Measurements from ENCODE around the gene FBXW9.
"Not testable (repeated sequence)": the region's sequence is repeated elsewhere in the genome, so short reads cannot be mapped to it uniquely, and the experiment has no call there.

FBXW9 gene

DNA sequence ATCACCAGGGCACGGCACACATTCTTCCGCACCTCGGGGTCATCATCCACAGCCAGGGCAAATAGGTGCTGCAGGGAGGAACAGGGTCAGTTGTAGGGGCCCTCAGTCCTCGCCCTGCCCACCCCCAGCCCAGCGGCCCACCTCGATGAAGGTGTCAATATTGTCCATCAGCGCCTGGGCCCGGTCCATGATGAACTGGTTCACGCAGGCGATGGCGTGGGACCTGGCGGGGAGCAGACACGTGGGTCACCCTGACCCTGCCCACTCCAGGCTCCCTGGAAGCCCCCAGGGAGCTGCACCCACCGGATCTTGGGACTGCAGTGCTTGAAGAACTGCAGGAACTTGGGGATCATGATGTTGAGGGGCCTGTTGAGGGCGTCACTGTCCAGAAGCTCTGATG lies 18.7 kb upstream of the FBXW9 start:
- DNase-seq (ENCODE audit: low spot score) = no peak

DNA sequence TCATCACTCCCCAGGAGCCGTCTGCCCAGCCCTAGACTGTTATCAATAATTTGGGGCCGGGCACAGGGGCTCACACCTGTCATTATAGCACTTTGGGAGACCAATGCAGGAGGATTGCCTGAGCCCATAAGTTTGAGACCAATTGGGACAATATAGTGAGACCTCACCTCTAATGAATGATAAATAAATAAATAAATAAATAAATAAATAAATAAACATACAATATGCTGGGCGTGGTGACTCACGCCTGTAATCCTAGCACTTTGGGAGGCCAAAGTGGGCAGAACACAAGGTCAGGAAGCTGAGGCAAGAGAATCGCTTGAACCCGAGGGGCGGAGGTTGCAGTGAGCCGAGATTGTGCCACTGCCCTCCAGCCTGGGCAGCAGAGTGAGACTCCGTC lies 16.9 kb upstream of the FBXW9 start:
- DNase-seq (ENCODE audit: low spot score) = not testable (repeated sequence)

DNA sequence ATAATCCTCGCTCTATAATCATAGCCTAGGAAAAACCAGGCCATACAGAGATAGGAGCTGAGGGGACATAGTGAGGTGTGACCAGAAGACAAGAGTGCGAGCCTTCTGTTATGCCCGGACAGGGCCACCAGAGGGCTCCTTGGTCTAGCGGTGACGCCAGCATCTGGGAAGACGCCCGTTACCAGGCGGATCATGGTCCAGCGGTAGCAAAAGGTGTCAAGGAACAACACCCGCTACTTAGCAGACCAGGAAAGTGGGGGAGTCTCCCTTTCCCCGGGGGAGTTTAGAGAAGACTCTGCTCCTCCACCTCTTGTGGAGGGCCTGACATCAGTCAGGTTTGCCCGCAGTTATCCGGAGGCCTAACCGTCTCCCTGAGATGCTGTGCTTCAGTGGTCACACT lies 15.6 kb upstream of the FBXW9 start:
- not testable (repeated sequence) for DNase-seq (ENCODE audit: low spot score)

DNA sequence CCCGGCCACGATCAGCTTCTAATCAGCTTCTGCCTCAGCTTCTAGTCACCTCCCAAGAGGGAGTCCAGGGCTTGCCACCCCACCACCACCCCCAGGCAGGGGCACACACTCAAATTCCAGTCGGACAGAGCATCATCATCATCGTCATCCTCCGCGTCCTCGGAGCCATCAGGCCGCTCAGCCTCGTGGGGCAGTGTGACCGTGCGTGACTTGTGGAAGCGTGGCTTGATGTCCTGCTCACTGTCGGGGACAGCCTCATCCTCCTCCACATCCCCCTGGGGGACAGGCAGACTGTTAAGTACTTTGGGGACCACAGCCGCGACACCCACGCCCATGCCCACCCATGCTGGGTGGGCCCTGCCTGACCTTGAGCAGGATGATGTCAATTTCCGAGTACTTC lies 14.8 kb upstream of the FBXW9 start:
- DNase-seq (ENCODE audit: low spot score) = no peak

DNA sequence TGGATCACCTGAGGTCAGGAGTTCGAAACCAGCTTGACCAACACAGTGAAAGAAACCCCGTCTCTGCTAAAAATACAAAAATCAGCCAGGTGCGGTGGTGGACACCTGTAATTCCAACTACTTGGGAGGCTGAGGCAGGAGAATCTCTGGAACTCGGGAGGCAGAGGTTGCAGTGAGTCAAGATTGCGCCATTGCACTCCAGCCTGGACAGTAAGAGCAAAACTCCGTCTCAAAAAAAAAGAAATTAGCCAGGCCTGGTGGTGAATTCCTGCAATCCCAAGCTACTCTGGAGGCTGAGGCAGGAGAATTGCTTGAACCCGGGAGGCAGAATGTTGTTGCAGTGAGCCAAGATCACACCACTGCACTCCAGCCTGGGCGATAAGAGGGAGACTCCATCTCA lies 12.2 kb upstream of the FBXW9 start:
- no peak for DNase-seq (ENCODE audit: low spot score)

DNA sequence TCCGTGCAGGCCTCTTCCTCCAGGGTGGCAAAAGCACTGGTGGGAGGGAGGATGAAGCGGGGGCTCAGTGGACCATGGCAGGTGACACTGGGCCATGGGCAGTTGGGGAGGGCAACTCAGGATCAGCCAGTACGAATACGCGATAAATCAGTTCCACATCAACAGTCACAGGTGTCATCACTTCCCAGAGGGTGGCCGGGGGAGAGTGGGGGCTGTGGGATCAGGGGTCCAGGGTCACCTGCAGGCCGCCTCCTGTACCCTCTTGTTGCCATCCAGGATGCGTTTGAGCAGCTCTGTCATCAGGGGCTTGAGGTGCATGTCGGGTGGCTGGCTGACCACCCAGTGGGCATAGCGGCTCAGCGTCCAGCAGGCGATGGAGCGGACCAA lies 9.9 kb upstream of the FBXW9 start:
- DNase-seq (ENCODE audit: low spot score) = no peak

DNA sequence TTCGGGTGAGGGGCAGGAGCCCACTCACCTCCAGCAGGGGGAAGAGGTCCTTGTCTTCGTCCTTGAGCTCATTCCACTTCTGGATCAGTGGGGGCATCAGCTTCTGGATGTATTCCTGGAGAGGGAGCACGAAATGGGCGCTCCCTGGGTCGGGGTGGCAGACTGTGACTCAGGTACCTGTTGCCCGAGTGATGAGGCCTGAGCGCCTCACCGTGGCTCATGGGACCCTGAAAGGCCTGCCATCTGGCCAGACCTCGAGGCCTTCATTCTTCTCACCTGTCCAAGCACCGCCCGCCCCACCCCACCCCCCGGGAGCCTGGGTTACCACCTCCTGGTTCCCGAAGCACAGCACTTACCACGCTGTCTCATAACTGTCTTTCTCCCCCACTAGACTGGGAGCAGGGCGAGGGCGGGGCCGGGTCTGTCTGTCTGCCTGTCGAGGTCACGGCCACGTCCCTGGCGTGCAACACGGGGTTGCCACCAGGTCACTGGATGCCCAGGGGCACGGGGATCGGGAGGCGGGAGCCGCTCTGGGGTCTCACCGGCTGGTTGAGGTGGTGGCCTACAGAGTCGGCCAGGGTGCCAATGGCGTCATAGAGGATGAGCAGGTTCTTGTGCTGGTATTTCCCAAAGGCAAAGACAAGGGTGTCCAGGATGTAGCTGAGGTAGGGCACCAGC lies 9.4 kb upstream of the FBXW9 start:
- no peak for DNase-seq (ENCODE audit: low spot score)

DNA sequence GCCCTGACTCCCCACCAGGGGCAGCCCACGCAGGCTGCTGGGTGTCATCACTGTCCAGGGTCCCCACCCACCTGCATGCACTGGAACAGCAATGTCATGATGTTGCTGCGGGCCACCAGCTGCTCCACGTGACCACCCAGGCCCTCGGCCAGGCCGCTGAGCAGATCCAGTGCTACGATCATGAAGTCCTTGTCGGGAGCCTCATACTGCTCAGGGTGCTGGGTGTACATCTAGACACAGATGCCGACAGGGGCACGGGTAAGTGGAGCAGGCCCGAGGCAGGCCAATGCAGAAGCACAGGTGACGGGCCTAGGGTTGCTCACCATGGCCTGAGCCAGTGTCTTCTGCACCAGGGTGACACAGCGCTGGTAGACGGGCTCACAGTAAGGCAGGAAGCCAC lies 8.7 kb upstream of the FBXW9 start:
- DNase-seq (ENCODE audit: low spot score) = no peak

DNA sequence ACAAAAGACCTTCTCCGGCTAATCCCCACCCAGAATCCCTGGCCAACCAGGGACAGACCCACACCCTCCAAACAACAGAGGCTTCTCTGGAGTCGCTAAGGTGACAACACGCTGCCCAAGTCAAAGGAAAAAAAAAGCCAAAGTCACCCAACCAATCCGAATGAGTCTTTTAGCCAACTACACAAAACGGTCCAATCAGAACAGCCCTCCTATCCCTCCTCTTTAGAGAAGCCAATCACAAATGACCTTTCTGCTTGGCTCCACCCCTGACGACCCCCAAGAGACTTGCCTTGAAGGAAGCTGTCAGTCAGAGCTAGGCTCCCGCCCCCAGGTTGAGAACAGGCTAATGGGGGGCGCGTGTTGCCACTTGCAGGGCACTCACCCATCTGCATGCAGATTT lies 6.6 kb upstream of the FBXW9 start:
- peak; percentile 69 for DNase-seq (ENCODE audit: low spot score)

DNA sequence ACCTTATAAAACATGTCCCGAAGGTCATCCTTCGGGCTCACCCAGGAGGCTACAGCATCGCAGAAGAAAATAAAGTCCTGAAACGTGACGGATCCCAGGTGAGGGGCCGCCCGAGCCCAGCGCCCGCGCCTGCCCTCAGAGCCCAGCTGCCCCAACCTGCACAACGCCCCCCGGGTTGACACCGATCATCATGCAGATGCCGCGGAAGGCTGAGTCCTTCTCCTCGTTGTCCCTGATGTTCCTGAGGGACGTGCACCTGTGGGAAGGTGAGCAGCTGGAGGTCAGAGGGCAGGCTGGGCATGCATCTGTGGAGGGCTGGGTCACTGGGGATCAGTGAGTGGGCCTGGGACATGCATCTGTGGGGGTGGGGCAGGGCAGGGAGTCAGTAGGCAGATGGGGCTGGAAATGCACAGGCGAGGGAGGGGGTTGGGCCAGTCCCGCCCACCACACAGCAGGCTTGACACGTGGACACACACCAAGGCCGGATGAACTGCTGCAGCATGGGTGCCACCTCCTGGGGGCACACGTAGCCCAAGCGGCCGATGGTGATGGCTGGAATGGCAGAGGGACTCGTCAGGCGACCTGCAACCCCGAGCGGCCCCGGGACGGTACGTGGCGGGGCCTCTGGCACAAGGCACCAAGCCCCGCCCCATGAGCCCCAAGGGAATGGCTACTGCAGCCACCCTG lies 5.3 kb upstream of the FBXW9 start:
- DNase-seq (ENCODE audit: low spot score) = no peak

DNA sequence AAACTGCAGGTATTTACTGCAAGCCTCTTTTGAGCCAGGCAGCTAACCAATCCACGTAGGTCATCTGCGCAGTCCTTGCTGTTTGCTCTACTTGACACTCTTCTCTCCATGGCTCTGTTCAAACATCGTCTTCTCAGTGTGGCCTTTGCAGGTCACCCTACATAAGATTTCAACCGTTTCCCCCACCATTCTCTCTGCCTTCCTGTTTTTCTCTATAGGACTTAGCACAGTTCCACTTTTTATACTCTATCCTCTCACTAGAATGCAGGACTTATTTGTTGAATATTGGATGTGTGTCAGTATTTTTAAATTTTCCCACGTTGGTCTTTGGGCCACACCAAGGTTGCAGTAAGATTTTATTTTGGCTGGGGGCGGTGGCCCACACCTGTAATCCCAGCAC lies 1.7 kb upstream of the FBXW9 start:
- DNase-seq (ENCODE audit: low spot score) = no peak

DNA sequence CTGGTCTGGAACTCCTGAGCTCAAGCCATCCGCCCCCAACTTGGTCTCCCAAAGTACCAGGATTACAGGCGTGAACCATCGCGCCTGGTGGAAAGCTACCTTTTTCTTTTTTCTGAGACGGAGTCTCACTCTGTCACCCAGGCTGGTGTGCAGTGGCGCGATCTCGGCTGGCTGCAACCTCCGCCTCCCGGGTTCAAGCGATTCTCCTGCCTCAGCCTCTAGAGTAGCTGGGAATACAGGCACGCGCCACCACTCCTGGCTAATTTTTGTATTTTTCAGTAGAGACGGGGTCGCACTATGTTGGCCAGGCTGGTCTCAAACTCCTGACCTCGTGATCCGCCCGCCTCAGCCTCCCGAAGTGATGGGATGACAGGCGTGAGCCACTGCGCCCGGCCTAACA lies 994 bp upstream of the FBXW9 start:
- DNase-seq (ENCODE audit: low spot score) = not testable (repeated sequence)

DNA sequence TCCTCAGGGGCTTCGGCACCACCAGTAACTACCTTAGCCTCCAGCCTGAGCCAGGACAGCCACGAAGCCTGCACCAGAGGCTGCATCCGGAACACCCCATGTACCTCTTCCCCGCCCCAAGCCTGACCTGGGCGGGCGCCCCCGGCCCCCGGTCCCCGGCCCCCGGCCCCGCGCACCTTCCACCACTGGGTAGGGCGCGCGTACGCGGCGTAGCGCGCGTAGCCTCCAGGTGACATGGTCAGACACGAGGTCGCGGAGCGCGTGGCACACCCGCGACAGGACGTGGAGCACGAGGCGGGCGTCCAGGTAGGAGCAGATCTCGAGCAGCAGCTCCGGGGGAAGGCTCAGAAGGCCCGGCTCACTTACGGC lies 450 bp downstream of the FBXW9 start:
- no peak for DNase-seq (ENCODE audit: low spot score)

DNA sequence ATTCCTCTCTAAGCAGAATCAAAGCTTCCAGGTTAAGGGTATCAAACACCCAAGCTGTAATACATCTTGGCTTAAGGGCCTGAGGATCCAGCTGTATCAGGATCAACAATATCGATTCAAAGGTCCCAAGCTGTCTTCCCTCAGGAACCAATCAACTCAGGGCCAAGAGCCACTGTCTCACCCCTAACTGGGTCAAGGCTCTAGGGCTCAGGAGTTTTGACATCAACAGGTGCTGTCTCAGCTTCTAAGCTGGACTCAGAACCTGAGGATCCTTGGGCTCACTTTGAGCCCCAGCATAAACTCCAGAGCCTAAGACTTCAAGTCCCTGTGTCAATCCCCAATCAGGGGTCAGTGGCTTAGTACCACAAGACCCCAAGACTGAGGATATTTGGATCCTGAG lies 917 bp downstream of the FBXW9 start:
- DNase-seq (ENCODE audit: low spot score) = no peak

DNA sequence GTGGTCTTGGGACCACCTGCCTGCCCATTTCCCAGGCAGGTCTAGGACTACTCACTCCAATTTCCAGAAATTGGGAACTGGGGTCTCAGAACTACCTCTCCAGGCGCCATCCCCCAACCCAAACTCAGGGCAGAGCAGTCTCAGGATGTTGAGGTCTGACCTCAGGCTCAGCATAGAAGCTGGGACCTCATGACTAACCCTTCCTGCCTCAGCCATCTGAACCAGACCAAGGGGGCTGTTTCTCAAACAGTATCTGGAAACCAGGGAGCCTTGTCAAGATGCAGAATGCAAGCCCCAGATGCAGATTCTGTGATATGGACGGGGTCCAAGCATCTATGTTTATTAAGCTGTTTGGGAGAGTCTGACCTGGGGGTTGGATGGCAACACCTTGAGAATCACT lies 1.3 kb downstream of the FBXW9 start:
- no peak for DNase-seq (ENCODE audit: low spot score)

DNA sequence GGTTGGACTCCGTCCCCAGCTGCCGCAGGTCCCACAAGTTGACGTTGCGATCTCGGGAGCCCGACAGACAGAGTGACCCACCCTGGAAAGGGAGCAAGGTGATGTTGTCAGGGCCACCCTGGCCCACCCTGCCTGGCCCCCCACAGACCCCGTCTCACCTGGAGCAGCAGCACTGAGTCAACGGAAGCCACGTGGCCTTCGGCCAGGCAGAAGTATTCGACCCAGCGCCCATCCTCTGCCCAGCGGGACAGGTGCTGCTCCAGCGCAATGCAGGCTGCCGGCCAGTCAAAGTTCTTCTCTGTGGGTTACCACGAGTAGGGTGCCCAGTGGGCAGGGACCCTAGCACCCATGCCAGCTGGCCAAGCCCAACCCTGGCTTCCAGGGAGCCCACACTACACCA lies 1.8 kb downstream of the FBXW9 start:
- DNase-seq (ENCODE audit: low spot score) = no peak

DNA sequence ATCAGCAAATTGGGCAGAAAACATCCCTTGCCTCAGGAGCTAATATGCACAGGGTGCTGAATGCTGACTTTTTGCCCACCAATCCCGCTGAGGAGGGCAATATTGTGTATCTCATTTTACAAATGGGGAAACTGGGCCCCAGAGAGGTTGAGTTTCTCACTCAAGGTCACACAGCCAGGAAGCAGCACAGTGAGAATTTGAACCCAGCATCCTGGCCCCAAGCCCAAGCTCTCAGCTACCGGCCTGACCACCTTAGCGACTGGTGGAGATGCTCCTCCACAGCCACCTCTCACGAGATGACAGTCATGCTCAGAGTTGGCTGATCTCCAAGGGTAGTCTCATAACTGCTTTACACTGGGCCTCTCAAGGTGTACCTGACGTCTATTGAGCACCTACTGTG lies 3.5 kb downstream of the FBXW9 start:
- no peak for DNase-seq (ENCODE audit: low spot score)

DNA sequence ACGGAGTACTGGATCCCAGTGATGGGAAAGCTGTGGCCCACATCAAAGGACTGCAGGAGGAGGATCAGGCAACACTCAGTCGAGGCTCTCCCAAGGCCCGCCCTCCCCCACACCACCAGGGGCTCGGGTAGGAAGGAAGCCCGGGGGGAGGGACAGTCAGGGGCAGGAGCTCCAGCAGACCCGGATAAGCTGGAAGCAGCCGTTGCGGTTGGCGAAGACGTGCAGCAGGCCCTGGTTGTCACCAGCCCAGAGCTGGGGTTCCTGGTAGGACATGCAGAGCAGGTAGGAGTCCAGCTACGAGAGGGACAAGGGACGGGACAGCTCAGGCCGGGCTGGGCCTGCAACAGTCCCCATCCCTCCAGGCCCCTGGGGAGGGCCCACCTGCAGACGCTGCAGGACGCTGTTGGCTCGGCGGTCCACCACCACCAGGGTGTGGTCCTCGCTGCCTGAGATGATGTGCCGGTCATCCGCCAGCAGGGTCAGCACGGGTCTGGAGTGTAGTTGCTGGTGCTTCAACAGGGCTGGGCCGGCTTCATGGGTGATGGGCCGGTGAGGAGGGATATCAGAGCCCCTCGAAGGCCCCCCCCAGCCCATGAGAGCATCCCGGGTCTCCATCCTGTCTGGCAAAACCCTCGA lies 6.7 kb downstream of the FBXW9 start:
- no peak for DNase-seq (ENCODE audit: low spot score)

DNA sequence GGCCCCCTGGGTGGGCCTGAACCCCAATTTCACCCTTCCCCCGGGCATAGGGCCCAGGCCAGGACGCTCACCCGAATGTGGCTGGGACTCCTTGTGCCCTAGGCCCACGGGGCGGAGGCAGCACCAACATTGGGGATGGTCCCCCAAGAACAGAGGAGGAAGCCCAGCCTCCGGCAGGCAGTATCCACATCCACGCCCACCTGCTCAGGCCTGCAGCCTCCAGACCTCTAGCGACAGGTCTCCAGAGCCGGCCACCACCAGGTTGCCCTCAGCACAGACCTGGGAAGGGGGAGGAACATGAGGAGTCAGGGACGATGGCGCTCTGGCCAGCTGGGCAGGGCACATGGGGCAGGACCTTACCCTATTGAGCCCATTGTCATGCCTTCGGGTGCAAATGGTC lies 7.4 kb downstream of the FBXW9 start:
- no peak for DNase-seq (ENCODE audit: low spot score)

DNA sequence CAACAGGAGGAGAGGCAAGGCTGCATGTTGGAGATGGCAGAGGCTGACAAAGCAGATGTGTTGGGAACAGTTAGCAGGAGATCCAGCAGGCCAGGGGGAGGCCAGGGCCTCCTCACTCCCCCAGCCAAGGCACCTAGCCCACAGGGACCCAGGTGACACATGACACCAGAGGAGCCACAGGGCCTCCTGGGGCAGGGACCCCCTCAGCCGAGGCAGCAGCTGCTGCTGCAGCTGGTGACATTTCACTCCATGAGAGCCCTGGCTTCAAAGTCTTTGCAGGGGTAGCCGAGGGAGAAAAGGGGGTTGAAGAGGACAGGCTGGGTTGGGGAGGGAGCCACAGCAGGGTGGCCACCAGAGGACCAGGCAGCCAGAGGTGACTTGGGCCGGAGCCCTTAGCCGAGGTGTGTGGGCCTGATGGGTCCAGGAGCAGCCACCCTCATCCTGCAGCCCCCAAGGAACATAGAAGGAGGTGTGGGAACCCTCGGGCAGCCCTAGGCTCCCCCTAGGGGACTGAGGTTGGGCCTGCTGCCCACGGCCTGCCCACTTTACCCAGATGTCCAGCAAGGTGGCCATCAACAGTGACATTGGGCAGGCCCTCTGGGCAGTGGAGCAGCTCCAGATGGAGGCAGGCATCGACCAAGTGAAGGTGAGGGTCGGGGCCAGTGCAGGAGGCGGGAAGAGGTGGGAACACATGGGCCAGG lies 8.8 kb downstream of the FBXW9 start, which contains the start of gene GNG14:
Gene GNG14, plus strand, starts transcription at position 503 of the 701 bp plus-strand sequence. Its CDS starts 51 bp downstream, at position 554.
- no peak for DNase-seq (ENCODE audit: low spot score)

DNA sequence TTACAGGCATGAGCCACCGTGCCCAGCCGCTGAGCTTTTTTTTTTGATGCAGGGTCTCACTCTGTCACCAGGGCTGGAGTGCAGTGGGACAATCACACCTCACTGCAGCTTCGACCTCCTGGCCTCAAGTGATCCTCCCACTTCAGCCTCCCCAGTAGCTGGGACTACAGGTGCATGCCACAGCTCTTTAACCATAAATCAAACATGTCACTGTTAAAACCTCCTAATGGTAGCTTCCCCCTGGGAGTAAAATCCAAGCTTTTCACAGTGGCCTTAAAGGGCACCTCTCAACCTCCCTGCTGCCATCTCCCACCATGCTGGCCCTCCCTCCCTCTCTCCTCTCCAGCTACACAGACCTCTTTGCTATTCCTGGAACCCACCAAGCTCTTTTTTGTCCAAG lies 10.6 kb downstream of the FBXW9 start:
- DNase-seq (ENCODE audit: low spot score) = no peak

DNA sequence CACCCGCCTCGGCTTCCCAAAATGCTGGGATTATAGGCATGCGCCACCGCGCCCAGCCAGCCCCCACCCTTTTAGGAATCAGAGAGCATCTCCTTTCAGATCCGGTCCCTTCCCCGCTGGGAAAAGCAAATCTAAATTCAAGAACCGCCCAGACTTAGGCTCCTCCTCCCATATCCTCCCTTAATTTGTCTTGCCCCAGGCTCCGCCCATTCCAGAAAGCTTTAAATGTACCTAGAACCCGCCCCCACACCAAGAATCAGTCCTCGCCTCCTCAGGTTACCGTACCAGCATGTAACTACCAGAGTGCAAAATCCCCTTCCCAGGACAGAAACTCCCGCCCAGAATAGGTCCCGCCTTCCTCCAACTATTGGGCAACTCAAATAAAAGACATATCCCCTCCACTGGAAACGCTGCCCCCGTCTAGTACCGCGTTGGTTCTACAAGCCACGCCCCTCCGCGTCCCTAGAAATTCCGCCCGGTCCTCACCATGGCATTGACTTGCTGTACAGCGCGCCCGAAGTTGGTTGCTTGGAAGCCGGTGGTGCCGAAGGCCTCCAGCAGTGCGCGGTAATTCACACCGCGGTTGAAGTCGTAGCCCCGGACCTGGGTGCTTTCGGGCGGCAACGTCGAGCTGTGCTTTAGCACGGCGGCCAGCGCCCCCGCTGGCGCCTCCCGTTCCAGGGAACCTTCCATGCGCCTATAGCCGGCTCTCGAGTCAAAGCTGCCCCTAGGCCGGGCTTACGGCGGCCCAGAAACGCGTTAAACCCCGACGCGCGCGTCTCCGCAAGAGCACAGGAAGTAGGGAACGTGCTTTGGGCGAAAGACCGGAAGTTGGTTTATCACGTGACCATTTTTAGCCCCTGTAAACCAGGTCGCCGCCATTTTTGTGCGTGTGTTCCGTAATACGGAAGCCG lies 15.1 kb downstream of the FBXW9 start, which contains the start of gene DHPS:
Gene DHPS, minus strand, starts transcription at position 807 of the 914 bp plus-strand sequence. Its CDS starts 114 bp downstream, at position 693.
- peak; percentile 98 for DNase-seq (ENCODE audit: low spot score)

Data from COLO829 (cell line).